HG03064 (cell line): ENCODE measurements around the gene SORCS2.

Experiments
- ATAC-seq: cut with Tn5 transposase; IDR thresholded peaks from one replicate; pipeline ENCODE4 v1.9.1; 2021; ENCODE audit warnings: low read depth; ENCODE audit not compliant: unreplicated experiment

The SORCS2 gene

GRCh38 chr4:7420661-7421040 is 228.3 kb downstream of the SORCS2 start:
- ATAC-seq = no peak

- no peak for ATAC-seq
These were observed 229.2 kb downstream of the SORCS2 start for GRCh38 chr4:7421356-7422150.

GRCh38 chr4:7422151-7422897 is 230.0 kb downstream of the SORCS2 start:
- no peak for ATAC-seq

GRCh38 chr4:7422898-7423180 is 230.5 kb downstream of the SORCS2 start:
- no peak for ATAC-seq

- no peak for ATAC-seq
These were observed 231.1 kb downstream of the SORCS2 start for GRCh38 chr4:7423391-7423790.

GRCh38 chr4:7423801-7424552 is 231.6 kb downstream of the SORCS2 start:
- no peak for ATAC-seq

GRCh38 chr4:7424553-7425111 is 232.3 kb downstream of the SORCS2 start:
- no peak for ATAC-seq

- ATAC-seq = no peak
These were observed 232.8 kb downstream of the SORCS2 start for GRCh38 chr4:7425124-7425523.

- no peak for ATAC-seq
These were observed 233.5 kb downstream of the SORCS2 start for GRCh38 chr4:7425591-7426468.

- ATAC-seq = no peak
These were observed 234.3 kb downstream of the SORCS2 start for GRCh38 chr4:7426525-7427171.

GRCh38 chr4:7427361-7427760 is 235.0 kb downstream of the SORCS2 start:
- ATAC-seq = no peak

- no peak for ATAC-seq
These were observed 235.5 kb downstream of the SORCS2 start for GRCh38 chr4:7427831-7428260.

GRCh38 chr4:7428261-7429068 is 236.1 kb downstream of the SORCS2 start:
- no peak for ATAC-seq

GRCh38 chr4:7429069-7429416 is 236.7 kb downstream of the SORCS2 start:
- ATAC-seq = no peak

GRCh38 chr4:7429601-7430078 is 237.3 kb downstream of the SORCS2 start:
- ATAC-seq = no peak

- ATAC-seq = no peak
These were observed 238.1 kb downstream of the SORCS2 start for GRCh38 chr4:7430368-7430964.

GRCh38 chr4:7430965-7431695 is 238.8 kb downstream of the SORCS2 start:
- no peak for ATAC-seq
